HG02678 (cell line): Measurements from ENCODE around the gene RPL13A.

Experiments used
- ATAC-seq: cut with Tn5 transposase; IDR thresholded peaks from one replicate; pipeline ENCODE4 v1.9.1; 2021; ENCODE audit warnings: mild to moderate bottlenecking, moderate library complexity; ENCODE audit not compliant: unreplicated experiment

RPL13A gene

GRCh38 chr19:49502866-49503581 is 15.6 kb downstream of the RPL13A start:
- ATAC-seq, result no peak

GRCh38 chr19:49503582-49503962 is 16.2 kb downstream of the RPL13A start:
- ATAC-seq, result no peak

GRCh38 chr19:49506575-49507105 is 19.2 kb downstream of the RPL13A start:
- no peak for ATAC-seq

- ATAC-seq, result no peak
Measured at GRCh38 chr19:49507803-49508494, 20.5 kb downstream of the RPL13A start.

- no peak for ATAC-seq
Measured at GRCh38 chr19:49512970-49513745, 25.8 kb downstream of the RPL13A start.

GRCh38 chr19:49513746-49514118 is 26.3 kb downstream of the RPL13A start:
- no peak for ATAC-seq

GRCh38 chr19:49514151-49514550 is 26.7 kb downstream of the RPL13A start:
- no peak for ATAC-seq

- ATAC-seq, result no peak
Measured at GRCh38 chr19:49515767-49516166, 28.4 kb downstream of the RPL13A start.

GRCh38 chr19:49518033-49518432 is 30.6 kb downstream of the RPL13A start:
- ATAC-seq, result no peak

- no peak for ATAC-seq
Measured at GRCh38 chr19:49520705-49521319, 33.4 kb downstream of the RPL13A start.

- ATAC-seq, result no peak
Measured at GRCh38 chr19:49524812-49525455, 37.5 kb downstream of the RPL13A start.

- ATAC-seq, result no peak
Measured at GRCh38 chr19:49528211-49528771, 40.9 kb downstream of the RPL13A start.

GRCh38 chr19:49530708-49531107 is 43.3 kb downstream of the RPL13A start:
- ATAC-seq, result no peak

- peak; percentile 74 for ATAC-seq
Measured at GRCh38 chr19:49533551-49534488, 46.4 kb downstream of the RPL13A start.

GRCh38 chr19:49534632-49535385 is 47.4 kb downstream of the RPL13A start:
- no peak for ATAC-seq

GRCh38 chr19:49536921-49537462 is 49.6 kb downstream of the RPL13A start:
- ATAC-seq, result no peak

- no peak for ATAC-seq
Measured at GRCh38 chr19:49538643-49539042, 51.2 kb downstream of the RPL13A start.
